Stimulated activated naive CD8-positive, alpha-beta T cell treated with anti-CD3 and anti-CD28 coated beads, Interleukin-15, amount 100 ng/mL, for 72 hours (primary cell): ENCODE data around the gene EBF3.

Source experiments
- ATAC-seq: fragments of 150-1000 bp; cut with Tn5 transposase; 2 replicates; pipeline ENCODE4 v1.10.0; 2021; ENCODE audit warnings: mild to moderate bottlenecking, moderate library complexity
- DNase-seq, 2 donors: peaks; one replicate each; pipeline ENCODE4 v3.0.0; 2021 to 2022
- H3K27ac Mint-ChIP-seq, 2 donors: one replicate each; pipeline ENCODE4 v1.8.0; 2022; ENCODE audit warnings: mild to moderate bottlenecking in 2 of 2, mixed read lengths in 2 of 2, moderate library complexity in 2 of 2
- H3K27me3 Mint-ChIP-seq: one replicate; pipeline ENCODE4 v1.8.0; 2022; ENCODE audit warnings: mixed read lengths
- H3K4me1 Mint-ChIP-seq: one replicate; pipeline ENCODE4 v1.8.0; 2022; ENCODE audit warnings: mild to moderate bottlenecking, mixed read lengths
- H3K4me3 Mint-ChIP-seq, 2 donors: one replicate each; pipeline ENCODE4 v1.8.0; 2022; ENCODE audit warnings: mild to moderate bottlenecking in 2 of 2, mixed read lengths in 2 of 2, moderate library complexity in 1 of 2
- H3K9me3 Mint-ChIP-seq, 2 donors: one replicate each; pipeline ENCODE4 v1.8.0; 2022; ENCODE audit warnings: mixed read lengths in 2 of 2

The EBF3 gene

DNA sequence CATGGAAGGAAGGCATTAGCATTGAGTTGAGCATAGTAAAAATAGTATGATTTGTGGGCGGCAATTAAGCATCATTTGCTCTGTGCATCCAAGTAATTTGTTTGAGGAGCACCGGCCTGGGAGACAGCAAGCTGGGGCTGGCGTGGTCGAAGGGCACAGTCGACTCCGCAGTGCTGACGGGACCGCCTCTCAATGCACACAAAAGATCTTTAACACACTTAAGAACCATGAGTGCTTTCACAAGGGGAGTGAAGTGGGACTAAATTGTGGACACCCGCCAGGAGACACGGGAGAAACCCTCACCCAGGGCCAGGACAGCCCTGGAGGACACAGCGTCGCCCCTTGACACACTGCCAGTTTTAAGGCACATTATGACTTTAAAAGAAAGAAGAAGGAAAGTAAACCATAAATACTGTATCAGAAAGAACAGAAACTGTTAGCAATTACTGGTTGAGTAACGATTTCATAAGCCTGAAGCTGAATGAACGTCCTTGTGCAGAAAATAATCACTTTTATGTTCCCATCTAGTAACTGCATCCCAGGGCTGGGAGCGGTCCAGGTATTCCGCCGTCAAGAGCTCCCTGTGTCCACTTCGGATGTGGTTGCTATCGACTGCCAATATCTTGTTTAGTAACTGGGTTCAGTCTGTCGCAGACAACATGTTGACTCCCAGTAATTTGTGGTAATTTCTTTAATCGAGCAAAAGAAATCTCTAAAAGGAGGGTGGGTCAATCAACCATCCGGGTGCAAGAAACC lies 102.1 kb downstream of the EBF3 start:
- H3K4me3 Mint-ChIP-seq: no peak overlapping the region
- ATAC-seq (no peak), DNase-seq (no peak)
- H3K27me3 Mint-ChIP-seq: no peaks in the 10 kb centered on the region
- H3K27ac Mint-ChIP-seq: no peak overlapping the region
- no peaks in the 10 kb centered on the region for H3K4me1 Mint-ChIP-seq
- no peaks in the 10 kb centered on the region for H3K9me3 Mint-ChIP-seq

DNA sequence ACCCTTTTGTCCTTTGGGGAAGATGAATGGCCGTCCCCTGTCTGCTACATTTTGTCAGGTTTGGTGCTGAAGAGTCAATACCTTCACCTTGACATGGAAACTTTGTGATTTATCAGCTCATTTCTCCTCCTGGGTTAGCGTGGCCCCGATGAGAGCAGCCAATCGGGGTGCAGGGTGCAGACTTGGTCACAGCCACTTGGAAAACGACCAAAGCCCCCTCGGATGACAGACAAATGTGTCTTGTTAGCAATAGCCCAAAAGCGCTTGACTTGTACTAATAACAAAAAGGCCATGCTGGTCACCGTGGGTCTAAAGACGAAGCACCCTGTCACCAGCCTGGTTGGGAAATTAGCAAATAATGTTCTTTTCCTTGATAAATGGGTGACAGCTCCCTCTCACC lies 103.7 kb downstream of the EBF3 start:
- H3K9me3 Mint-ChIP-seq: no peaks in the 10 kb centered on the region
- H3K4me1 Mint-ChIP-seq: no peaks in the 10 kb centered on the region
- no peak overlapping the region for H3K27ac Mint-ChIP-seq
- ATAC-seq: no peak
- no peak for DNase-seq
- no peak overlapping the region for H3K4me3 Mint-ChIP-seq
- H3K27me3 Mint-ChIP-seq: no peaks in the 10 kb centered on the region

DNA sequence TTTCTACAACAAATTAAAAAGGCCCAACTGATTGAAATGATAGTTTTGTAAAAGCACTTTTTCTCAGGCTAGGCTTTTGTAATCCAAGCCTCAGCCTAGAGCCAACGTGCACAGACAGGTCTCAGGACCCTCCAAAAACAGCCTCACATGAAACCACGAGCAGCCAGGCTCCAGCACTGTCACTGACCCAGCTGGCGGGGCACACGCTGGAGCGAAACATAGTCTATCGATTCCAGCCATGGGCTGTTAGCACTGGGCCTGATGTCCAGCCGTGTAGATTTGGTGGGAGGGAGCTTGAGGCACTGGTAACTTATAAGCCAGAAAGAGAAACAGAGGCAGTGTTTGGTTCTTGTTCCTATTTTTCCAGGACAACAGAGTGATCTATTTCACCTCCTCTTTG lies 104.5 kb downstream of the EBF3 start:
- Mint-ChIP-seq H3K27me3 (no peaks in the 10 kb centered on the region), H3K27ac (no peak overlapping the region), H3K9me3 (no peaks in the 10 kb centered on the region), H3K4me1 (no peaks in the 10 kb centered on the region), H3K4me3 (no peak overlapping the region)
- DNase-seq (no peak), ATAC-seq (no peak)

DNA sequence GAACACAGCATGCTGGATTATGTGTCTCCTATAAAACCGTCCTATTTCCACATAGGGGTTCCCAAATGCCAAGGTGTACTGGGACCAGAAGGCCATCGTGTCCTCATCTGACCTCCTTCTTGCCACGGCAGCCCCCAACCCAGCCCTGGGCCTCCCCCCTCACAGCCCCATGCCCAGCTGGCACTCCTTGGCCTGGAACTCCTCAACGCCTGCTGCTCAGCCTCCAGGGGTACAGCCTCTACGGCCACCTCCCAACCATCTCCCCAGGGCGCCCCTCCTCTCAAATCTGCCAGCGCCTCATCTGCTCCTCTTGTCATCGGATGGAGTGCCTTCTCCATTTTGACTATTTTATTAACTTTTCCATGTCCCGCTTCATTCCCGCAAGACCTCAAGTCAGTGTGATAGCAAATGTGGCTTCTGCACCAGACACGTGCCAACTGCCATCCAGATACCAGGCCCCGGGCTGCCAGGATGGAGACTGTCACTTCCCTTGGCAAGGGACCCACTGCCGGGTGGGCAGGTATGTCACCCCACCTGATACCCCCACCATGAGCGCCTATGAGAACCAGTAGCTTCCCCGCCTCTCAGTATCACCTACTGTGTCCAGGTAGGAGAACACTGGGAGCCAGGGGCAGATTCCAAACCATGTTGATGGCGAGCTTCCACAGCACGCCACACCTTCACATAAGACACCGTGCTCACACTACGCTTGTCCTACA lies 106.7 kb downstream of the EBF3 start:
- no peaks in the 10 kb centered on the region for H3K9me3 Mint-ChIP-seq
- DNase-seq: no peak
- no peak overlapping the region for H3K4me3 Mint-ChIP-seq
- no peak overlapping the region for H3K27ac Mint-ChIP-seq
- ATAC-seq: no peak
- no peaks in the 10 kb centered on the region for H3K4me1 Mint-ChIP-seq
- no peaks in the 10 kb centered on the region for H3K27me3 Mint-ChIP-seq

DNA sequence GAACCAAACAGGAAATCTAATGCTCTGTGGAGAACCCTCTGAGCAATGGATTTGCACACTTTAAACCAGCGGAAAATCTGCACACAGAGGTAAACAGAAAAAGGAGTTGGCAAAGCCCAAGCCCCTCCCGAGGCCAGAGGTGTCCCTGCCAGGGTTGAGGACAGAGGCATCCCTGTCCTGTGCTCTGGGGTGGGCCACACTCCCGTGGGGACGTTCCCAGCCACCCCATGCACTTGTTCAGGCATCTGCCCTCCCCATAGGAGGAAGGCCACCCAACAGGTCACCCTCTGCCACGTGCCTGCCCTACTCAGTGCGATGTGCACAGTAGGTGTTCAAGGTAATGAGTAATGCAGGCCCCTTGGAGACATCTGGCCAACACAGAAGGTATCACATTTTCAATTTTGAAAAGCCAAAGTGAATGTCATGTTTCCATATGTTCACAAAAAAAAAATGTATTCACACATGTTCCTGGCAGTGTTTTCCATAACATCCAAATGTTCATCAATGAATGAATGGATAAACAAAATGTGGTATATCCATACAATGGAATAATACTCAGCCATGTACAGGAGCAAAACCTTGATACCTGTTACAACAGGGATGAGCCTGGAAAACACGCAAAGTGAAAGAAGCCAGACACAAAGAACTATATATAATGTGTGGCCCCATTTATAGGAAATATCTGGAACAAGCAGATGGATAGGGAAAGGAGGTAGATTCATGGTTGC lies 108.1 kb downstream of the EBF3 start:
- no peak for ATAC-seq
- no peaks in the 10 kb centered on the region for H3K27me3 Mint-ChIP-seq
- no peak overlapping the region for H3K27ac Mint-ChIP-seq
- H3K4me1 Mint-ChIP-seq: no peaks in the 10 kb centered on the region
- H3K9me3 Mint-ChIP-seq: no peaks in the 10 kb centered on the region
- no peak overlapping the region for H3K4me3 Mint-ChIP-seq
- DNase-seq: no peak

DNA sequence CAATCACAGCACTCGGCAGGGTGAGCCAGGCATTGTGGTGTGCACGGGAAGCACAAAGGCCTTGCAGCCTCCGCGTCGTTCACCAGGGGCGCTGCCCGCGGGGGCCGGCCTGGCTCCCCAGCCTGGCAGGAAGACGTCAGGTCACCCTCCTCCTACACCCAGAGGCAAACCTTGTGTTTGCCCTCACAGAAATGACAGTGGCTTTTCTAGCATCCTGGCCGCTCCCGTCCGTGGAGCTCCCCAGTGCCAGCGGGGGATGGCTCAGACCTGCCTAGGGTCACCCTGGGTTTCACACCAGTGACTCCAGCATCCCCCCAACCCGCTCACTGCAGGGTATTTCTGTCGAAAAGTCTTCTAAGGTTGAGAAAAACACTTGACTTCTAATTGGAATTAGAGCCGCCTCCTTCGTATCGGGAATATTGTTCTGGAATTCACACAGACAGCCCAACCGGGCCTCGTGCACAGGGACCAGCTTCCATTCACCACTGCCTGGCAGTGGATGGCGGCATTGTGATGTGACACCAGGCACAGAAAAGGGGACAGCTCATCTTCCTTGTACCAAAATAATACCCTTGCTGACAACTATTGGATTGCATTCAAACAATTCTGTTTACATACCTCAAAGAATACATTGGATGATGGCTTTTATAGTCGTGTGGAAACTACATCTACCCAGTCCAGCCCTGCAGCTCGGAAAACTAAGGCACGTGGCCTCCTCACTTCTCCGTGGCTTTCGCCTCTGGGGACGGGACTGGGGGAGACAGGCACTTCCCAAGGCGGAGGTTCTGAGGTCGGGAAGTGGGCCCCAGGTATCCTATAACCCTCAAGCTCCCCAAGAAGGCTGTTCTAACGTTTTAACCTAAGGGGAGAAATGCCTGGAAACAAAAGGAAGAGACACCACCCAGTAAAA lies 109.0 kb downstream of the EBF3 start:
- Mint-ChIP-seq H3K27me3 (no peaks in the 10 kb centered on the region), H3K9me3 (no peaks in the 10 kb centered on the region), H3K4me3 (no peak overlapping the region), H3K27ac (no peak overlapping the region), H3K4me1 (no peaks in the 10 kb centered on the region)
- DNase-seq (no peak), ATAC-seq (no peak)

DNA sequence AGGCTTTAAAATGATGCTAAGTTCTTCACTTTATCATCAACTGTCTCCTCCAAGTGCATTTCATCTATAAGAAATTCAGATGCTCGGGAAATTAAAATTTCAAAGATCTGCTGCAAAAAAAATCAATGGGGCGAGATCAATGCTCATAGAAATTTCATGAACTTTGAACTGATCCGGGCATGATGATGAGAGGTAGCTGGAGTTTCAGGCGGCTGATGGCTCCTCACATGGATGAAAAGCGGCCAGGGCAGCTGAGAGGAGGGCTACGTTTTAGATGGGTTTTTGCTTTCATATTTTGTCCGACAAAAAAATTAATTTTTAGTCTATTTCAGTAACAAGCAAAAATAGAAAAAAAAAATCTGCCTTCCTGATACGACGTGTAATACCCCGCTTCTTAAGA lies 109.9 kb downstream of the EBF3 start:
- DNase-seq (no peak), ATAC-seq (no peak)
- H3K4me3 Mint-ChIP-seq: no peak overlapping the region
- H3K27ac Mint-ChIP-seq: no peak overlapping the region
- no peaks in the 10 kb centered on the region for H3K4me1 Mint-ChIP-seq
- H3K9me3 Mint-ChIP-seq: no peaks in the 10 kb centered on the region
- no peaks in the 10 kb centered on the region for H3K27me3 Mint-ChIP-seq

DNA sequence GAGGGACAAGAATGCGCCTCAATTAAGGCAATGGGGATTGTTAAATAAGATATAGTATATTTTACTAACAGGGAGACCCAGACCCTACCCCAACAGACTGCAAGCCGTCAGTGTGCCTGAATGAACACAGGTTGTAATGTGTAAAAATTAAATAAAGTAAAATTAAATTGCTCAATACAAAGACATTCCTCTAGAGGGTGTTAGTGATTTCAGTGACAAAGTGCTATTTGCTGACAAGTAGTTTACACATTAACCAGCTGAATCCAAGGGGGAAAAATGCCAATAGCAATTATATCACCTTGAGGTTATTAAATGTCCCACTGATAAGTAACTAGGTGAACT lies 110.5 kb downstream of the EBF3 start:
- Mint-ChIP-seq H3K9me3 (no peaks in the 10 kb centered on the region), H3K4me3 (no peak overlapping the region)
- no peak for DNase-seq

DNA sequence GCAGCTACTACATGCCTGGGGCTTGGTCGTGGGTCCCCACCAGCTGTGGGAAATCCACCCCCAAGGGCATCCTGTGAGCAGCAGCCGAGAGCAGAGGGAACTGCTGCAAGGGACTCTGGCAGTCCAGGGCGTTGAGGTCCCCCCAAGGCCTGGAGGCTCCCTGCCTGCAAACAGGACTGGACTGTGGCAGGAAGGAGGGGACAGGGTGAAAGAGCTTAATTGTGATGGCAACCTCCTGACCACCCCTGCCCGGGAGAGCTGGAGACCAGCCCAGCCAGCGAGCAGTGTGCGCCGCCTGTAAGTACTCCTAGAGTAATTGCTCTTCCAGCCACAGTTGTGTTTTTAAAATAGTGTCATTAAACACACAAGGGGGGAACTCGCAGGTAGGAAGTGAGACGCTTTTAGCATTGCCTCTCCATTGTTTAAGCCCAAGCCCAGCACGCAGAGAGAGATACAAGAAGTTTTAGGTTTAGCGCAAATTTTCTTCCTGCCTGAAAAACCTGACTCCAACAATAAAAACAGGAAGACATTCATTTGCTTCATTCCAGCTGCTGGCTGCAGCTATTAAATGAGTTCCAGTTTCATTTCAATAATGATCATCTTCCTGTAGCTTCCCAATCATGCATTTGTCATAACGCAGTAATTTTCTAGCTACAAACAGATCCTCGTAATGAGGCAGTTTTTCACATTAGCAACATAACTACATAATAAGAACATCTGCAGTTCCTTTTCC lies 111.1 kb downstream of the EBF3 start:
- H3K4me1 Mint-ChIP-seq: no peaks in the 10 kb centered on the region
- no peaks in the 10 kb centered on the region for H3K27me3 Mint-ChIP-seq
- no peaks in the 10 kb centered on the region for H3K9me3 Mint-ChIP-seq
- no peak overlapping the region for H3K27ac Mint-ChIP-seq
- DNase-seq (no peak), ATAC-seq (no peak)
- H3K4me3 Mint-ChIP-seq: no peak overlapping the region

More for the DNA sequence above, 110.5 kb downstream of the EBF3 start:
- H3K27ac Mint-ChIP-seq: no peak overlapping the region
- no peaks in the 10 kb centered on the region for H3K27me3 Mint-ChIP-seq
- no peak for ATAC-seq
- H3K4me1 Mint-ChIP-seq: no peaks in the 10 kb centered on the region

DNA sequence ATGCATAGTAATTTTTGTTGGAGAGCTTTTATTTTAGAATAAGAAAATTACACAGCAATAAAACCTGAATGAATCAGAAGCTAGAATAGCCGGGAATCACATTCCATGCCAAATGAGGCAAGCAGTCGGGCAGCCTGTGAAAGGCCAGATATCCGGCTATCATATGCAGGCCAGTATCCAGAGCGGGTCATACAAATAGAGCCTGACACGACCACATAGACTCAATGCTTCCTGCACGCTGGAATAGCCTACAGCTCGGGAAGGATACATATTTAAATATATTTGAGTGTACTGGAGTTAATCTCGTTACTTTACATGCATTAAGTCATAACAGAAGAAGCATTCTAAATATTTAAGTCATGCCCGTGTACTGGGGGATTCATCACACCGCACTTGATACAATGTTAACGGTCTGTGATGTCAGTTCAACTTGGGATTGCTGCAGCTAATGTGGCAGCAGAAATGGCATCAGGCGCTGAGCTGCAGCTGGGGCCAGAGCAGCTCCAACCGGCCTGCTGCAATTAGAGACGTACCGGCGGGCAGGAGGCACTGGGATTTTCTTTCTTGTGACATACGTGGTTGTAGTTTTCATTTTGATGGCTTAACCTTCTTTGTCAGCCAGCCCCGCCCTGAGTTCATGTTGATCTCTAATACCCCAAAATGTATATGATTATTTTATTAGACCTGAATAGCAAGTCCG lies 112.0 kb downstream of the EBF3 start:
- Mint-ChIP-seq H3K27ac (no peak overlapping the region), H3K9me3 (no peaks in the 10 kb centered on the region), H3K27me3 (no peaks in the 10 kb centered on the region), H3K4me3 (no peak overlapping the region), H3K4me1 (no peaks in the 10 kb centered on the region)
- DNase-seq (no peak), ATAC-seq (no peak)

DNA sequence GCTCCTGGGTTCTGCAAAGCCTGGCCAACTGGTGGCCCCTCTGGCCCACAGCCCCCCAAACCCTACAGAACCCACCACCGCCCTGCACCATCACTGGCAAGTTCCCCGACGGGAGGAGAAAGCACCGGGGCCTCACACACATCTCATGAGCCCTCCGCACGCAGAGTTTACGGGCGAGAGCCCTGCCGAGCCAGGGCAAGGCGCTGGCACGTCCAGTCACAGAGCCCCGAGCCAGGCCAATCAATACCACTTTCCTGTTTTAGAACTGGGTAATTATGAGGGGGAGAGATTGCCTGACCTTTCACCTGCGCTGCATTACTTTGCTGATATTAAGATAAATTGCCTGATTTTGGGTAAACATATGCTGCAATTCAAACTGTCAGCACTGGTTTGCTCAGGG lies 113.3 kb downstream of the EBF3 start:
- no peak overlapping the region for H3K4me3 Mint-ChIP-seq
- H3K4me1 Mint-ChIP-seq: no peaks in the 10 kb centered on the region
- H3K27ac Mint-ChIP-seq: no peak overlapping the region
- ATAC-seq (no peak), DNase-seq (no peak)
- no peaks in the 10 kb centered on the region for H3K9me3 Mint-ChIP-seq
- H3K27me3 Mint-ChIP-seq: no peaks in the 10 kb centered on the region

DNA sequence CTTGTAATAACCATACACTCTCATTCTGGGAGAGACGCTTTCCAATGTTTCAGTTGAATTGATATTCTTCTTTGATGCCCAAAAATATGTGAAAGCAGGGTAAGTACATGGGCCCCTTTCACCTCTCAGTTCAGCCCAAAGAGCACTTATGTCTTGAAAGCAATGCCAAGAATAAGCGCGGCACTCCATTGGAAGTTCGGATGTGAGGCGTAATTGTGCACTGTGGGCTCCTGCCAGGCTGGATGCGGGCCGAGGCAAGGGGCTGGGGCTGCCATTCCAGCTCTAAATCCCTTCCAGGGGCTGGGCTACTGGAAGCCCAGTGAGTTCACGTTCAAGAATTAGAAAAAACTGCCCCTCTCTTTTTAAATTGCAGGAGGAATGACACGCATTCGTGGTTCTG lies 113.8 kb downstream of the EBF3 start:
- Mint-ChIP-seq H3K4me3 (no peak overlapping the region), H3K27ac (no peak overlapping the region)
- no peak for ATAC-seq

DNA sequence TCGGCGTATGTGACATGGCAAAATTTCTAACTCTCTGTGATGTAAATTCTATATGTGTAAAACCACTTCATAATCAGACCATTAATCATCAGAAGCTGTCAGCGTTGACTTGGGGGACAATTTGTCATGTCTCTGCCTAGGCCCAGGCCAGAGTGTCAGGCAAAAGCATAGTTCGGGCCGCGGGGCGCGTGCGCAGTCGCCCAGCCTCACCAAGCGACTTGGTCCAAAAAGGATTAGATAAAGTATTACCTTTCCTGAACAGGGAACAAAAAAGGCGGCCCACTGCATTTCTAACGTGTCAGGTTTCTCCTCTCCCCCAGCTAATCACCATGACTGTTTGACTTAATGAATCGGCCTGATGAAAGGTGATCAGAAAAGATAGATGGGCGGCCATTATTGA lies 114.2 kb downstream of the EBF3 start:
- no peaks in the 10 kb centered on the region for H3K27me3 Mint-ChIP-seq
- DNase-seq: no peak
- no peak overlapping the region for H3K4me3 Mint-ChIP-seq
- H3K27ac Mint-ChIP-seq: no peak overlapping the region
- no peak for ATAC-seq
- H3K9me3 Mint-ChIP-seq: no peaks in the 10 kb centered on the region
- H3K4me1 Mint-ChIP-seq: no peaks in the 10 kb centered on the region

More for the DNA sequence above, 113.8 kb downstream of the EBF3 start:
- no peaks in the 10 kb centered on the region for H3K9me3 Mint-ChIP-seq
- DNase-seq: no peak
- no peaks in the 10 kb centered on the region for H3K27me3 Mint-ChIP-seq
- no peaks in the 10 kb centered on the region for H3K4me1 Mint-ChIP-seq

DNA sequence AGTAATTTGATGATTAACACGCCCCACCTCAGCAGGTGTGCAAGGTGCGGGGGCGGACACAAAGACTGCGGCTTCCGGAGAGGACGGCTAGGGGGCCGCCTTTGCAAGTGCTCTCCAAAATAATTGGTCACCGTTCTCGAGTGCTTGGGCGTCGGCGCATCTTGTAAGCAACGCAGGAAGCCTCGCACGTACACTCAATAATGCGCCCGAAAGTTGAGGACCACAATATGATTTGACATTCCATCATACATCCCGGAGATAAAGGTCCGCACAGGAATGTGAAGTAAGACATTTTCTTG lies 114.7 kb downstream of the EBF3 start:
- DNase-seq: no peak
- Mint-ChIP-seq H3K4me1 (no peaks in the 10 kb centered on the region), H3K27me3 (no peaks in the 10 kb centered on the region), H3K9me3 (no peaks in the 10 kb centered on the region), H3K27ac (no peak overlapping the region), H3K4me3 (no peak overlapping the region)
- ATAC-seq: no peak
